Gastrocnemius medialis (tissue), 4 donors: ENCODE data around the gene CTU2.

Source experiments
- POLR2A ChIP-seq, 2 donors: fragments of 450-650 bp; IDR thresholded peaks; one replicate each; pipeline ENCODE4 v1.6.1; 2017; ENCODE audit warnings: antibody characterized with exemption in 2 of 2, mild to moderate bottlenecking in 2 of 2, moderate library complexity in 2 of 2
- TF ChIP-seq, protein P1 (sequence below), 5 experiments: fragments of 450-650 bp in 3 of 5; fragments of 200-600 bp in 2 of 5; sonication (generic) in 2 of 5; IDR thresholded peaks in 4 of 5; conservative IDR thresholded peaks in 1 of 5; 1 replicate in 4 of 5; 2 replicates in 1 of 5; pipeline ENCODE4 v1.5.1; 2016 to 2019; ENCODE audit warnings: antibody characterized with exemption in 5 of 5, mild to moderate bottlenecking in 3 of 5, moderate library complexity in 3 of 5

DNA sequence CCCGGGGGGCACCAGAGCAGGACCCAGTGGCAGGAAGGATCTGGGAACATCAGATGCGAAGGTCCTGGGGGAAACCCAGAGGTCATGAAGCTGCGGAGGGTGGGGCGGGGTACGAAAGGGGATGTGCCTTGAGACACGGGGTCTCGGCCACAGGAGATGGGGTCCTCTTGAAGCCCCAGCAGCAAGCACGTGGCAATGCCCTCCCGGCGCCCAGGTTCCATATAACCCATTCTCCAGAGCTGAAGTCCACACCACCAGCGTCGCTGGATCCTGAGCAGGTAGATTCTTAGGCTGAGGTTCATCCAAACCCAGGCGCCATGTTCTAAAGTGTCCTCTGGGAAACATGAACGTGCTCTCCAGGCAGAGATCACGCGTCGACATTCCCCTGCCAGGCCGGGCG lies 57.8 kb downstream of the CTU2 start:
- no peak for TF ChIP-seq POLR2A (IDR thresholded peaks at IDR 0.05)
- TF ChIP-seq, protein P1, sequence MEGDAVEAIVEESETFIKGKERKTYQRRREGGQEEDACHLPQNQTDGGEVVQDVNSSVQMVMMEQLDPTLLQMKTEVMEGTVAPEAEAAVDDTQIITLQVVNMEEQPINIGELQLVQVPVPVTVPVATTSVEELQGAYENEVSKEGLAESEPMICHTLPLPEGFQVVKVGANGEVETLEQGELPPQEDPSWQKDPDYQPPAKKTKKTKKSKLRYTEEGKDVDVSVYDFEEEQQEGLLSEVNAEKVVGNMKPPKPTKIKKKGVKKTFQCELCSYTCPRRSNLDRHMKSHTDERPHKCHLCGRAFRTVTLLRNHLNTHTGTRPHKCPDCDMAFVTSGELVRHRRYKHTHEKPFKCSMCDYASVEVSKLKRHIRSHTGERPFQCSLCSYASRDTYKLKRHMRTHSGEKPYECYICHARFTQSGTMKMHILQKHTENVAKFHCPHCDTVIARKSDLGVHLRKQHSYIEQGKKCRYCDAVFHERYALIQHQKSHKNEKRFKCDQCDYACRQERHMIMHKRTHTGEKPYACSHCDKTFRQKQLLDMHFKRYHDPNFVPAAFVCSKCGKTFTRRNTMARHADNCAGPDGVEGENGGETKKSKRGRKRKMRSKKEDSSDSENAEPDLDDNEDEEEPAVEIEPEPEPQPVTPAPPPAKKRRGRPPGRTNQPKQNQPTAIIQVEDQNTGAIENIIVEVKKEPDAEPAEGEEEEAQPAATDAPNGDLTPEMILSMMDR (IDR thresholded peaks at IDR 0.05 in 4 of 5, conservative IDR thresholded peaks at IDR 0.05 in 1 of 5), result no peak
